ENCODE results near the gene DCDC1.

- no peak for TF ChIP-seq CTCF (IDR thresholded peaks at IDR 0.05)
- no peak for TF ChIP-seq POLR2A (IDR thresholded peaks at IDR 0.05)
Measured at GRCh38 chr11:31248768-31249167, 120.8 kb downstream of the DCDC1 start.
